Testis (tissue), 3 donors: Measurements from ENCODE around the gene WDR12. TPM values are rescaled to one million over a fixed set of nuclear protein-coding genes. Genes with fewer than 3 reads are reported as not detected.

Experiments used
- DNase-seq: peaks from one replicate; pipeline ENCODE4 v3.0.0-alpha.2; 2019
- H3K27ac ChIP-seq, 2 donors: fragments of 200-600 bp; sonication (generic); one replicate each; pipeline ENCODE4 v1.5.1; 2019
- H3K27me3 ChIP-seq: fragments of 200-600 bp; sonication (generic); one replicate; pipeline ENCODE4 v1.5.1; 2019
- H3K36me3 ChIP-seq: fragments of 200-600 bp; sonication (generic); one replicate; pipeline ENCODE4 v1.5.1; 2017; ENCODE audit warnings: low read depth; ENCODE audit errors: missing control alignments
- H3K4me1 ChIP-seq: fragments of 200-600 bp; sonication (generic); one replicate; pipeline ENCODE4 v1.5.1; 2019
- H3K4me3 ChIP-seq, 2 donors: fragments of 200-600 bp; sonication (generic); one replicate each; pipeline ENCODE4 v1.5.1; 2017 to 2019
- H3K9me3 ChIP-seq: fragments of 200-600 bp; sonication (generic); one replicate; pipeline ENCODE4 v1.5.1; 2017
- POLR2A ChIP-seq: fragments of 450-650 bp; IDR thresholded peaks from one replicate; pipeline ENCODE4 v1.6.1; 2017; ENCODE audit warnings: antibody characterized with exemption, mild to moderate bottlenecking, moderate library complexity
- WGBS, 2 donors: methylation state at CpG; one replicate each; pipeline ENCODE4 v1.1.5; 2018; 5-methylcytosine and 5-hydroxymethylcytosine counted together
- intact Hi-C: fragments of 100-400 bp; cut with DNase I; formaldehyde crosslinking; loops from one replicate; pipeline ENCODE4 v1.15.1; 2023; ENCODE audit warnings: low total_unique reads
- polyA plus RNA-seq: library from polyadenylated mRNA; stranded (reverse); fragments of 350-450 nt; fragmentation: Illumina TruSeq; extraction: RNeasy Lipid Tissue Mini Kit (QIAGEN cat#74804); gene quantifications from one replicate; pipeline ENCODE4 v1.2.3, GENCODE V29; 2014; ENCODE audit warnings: low read depth, low replicate concordance; ENCODE audit not compliant: insufficient read depth
- total RNA-seq, 2 donors: library from RNA; depleted of rRNA; stranded (reverse); fragments of >200 nt; gene quantifications; one replicate each; pipeline ENCODE4 v1.2.3, GENCODE V29; 2016
- TF ChIP-seq, protein P1 (sequence below), 3 experiments: fragments of 450-650 bp in 2 of 3; fragments of 200-600 bp in 1 of 3; sonication (generic) in 1 of 3; IDR thresholded peaks; one replicate each; pipeline ENCODE4 v1.5.1; 2016 to 2019; ENCODE audit warnings: antibody characterized with exemption in 3 of 3, mild to moderate bottlenecking in 2 of 3, moderate library complexity in 1 of 3

The WDR12 gene
- total and polyA plus RNA-seq, 3 donors from 2014 or later = 17.1 to 64.7 (median 17.2) TPM

DNA sequence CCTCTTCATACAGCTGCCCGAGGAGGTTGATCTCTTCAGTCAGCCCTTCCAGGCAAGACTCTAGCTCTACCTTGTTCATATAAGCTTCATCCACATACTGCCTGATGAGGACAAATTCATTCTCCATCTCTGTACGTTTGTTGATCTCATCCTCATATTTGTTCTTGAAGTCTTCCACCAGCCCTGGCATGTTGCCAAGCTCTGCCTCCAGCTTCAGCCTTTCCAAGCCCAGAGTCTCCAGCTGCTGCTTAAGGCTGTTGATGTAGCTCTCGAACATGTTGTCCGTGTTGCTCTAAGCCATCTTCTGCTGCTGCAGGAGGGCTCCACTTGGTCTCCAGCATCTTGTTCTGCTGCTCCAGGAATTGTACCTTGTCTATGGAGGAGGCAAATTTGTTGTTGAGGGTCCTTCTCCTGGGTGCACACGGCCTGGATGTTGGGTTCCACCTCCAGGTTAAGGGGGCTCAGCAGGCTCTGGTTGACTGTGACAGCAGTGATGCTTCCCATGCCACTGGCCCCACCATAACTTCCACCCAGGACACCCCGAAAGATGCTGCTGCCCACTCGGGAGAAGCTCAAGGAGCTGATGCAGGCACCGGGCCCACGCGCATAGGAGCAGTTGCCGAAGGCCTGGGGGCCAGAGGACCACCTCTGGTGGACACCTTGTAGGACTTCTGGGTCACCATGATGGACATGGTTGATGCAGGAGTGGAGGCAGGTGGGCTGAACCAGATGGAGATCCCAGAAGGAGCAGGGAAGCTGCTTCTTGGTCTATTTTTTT lies 70.2 kb downstream of the WDR12 start:
- TF ChIP-seq, protein P1, sequence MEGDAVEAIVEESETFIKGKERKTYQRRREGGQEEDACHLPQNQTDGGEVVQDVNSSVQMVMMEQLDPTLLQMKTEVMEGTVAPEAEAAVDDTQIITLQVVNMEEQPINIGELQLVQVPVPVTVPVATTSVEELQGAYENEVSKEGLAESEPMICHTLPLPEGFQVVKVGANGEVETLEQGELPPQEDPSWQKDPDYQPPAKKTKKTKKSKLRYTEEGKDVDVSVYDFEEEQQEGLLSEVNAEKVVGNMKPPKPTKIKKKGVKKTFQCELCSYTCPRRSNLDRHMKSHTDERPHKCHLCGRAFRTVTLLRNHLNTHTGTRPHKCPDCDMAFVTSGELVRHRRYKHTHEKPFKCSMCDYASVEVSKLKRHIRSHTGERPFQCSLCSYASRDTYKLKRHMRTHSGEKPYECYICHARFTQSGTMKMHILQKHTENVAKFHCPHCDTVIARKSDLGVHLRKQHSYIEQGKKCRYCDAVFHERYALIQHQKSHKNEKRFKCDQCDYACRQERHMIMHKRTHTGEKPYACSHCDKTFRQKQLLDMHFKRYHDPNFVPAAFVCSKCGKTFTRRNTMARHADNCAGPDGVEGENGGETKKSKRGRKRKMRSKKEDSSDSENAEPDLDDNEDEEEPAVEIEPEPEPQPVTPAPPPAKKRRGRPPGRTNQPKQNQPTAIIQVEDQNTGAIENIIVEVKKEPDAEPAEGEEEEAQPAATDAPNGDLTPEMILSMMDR (IDR thresholded peaks at IDR 0.05) = no peak
- no peak for TF ChIP-seq POLR2A

DNA sequence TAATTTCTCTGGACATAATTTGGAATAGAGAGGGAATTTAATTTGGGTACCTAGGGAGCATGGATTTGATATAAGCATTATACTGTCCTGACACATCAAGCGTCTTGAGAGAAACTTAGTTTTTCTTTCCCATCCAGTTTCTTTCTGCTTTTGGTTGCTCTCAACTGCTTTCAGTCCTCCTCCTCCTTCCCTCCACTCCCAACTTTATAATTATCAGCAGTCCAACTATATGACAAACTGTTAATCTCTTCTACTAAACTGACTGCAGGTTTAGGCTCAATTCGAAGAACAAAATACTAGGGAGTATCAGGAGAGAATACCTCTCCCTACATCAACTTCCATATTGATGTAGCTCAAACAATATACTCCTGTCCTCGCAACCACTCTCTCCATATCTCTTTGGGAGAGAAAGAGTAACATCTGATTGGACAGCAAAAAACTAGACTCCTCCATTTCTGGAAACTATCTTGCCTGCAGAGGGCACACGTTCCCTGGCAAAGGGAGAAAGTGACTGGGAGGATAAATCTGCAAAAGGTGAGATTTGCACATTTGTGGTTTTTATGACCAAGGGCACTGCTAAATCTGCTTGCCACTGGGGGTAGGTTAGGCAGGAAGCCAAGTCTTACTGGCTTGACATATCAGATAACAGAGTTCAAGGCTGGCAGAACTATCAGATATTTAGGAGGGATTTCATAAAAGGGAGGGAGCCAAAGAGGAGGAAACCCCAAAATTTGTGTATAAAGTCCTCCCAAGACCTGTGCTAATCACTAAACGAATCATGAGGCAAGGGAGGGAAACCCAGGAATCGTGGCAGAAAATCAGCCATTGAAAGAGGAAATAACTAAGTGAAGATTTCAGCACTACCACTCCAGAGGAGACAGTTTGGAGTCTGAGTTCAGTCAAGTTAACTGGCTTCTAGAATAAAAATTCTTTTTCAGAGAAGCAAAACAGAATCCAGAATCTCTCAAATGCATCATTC lies 79.9 kb downstream of the WDR12 start:
- Histone ChIP-seq H3K27me3 (no peaks in the 10 kb centered on the region), H3K9me3 (no peaks in the 10 kb centered on the region), H3K4me3 (no peak overlapping the region), H3K36me3 (no peaks in the 10 kb centered on the region), H3K27ac (no peak overlapping the region), H3K4me1 (no peaks in the 10 kb centered on the region)
- no peak for TF ChIP-seq POLR2A
- TF ChIP-seq, protein P1 (IDR thresholded peaks at IDR 0.05) = peak in 1 of 3 experiments; percentile 10
- DNase-seq = peak; percentile 28
- 50 to 60% methylated on average over 6 of the region's 6 CpGs for WGBS, 2 donors
- intact Hi-C loops = no loop called here

More for the DNA sequence above, 70.2 kb downstream of the WDR12 start:
- DNase-seq = no peak
- no peak overlapping the region for H3K27ac ChIP-seq
- intact Hi-C loops = no loop called here
- H3K4me3 ChIP-seq = no peak overlapping the region
- no peaks in the 10 kb centered on the region for H3K4me1 ChIP-seq
- H3K36me3 ChIP-seq = no peaks in the 10 kb centered on the region
- no peaks in the 10 kb centered on the region for H3K27me3 ChIP-seq
- 76 to 89% methylated on average over 8 to 11 of the region's 11 CpGs for WGBS, 2 donors
- no peaks in the 10 kb centered on the region for H3K9me3 ChIP-seq

DNA sequence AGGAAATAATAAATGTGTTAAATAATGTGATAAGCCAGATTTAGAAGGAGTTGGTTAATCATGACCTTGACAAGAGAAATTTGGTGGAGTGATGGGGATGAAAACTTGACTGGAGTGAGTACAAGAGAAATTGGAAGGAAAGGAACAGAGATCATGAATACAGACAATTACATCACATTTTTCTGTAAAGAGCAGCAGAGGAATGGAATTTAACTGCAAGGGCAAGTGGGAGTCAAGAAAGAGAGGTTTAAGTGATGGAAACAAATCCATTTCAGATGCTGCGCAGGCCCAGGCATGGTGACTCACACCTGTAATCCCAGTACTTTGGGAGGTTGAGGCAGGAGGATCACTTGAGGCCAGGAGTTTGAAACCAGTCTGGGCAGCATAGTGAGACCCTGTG lies 86.6 kb downstream of the WDR12 start:
- no peak overlapping the region for H3K4me3 ChIP-seq
- no peaks in the 10 kb centered on the region for H3K36me3 ChIP-seq
- no peaks in the 10 kb centered on the region for H3K27me3 ChIP-seq
- no peaks in the 10 kb centered on the region for H3K4me1 ChIP-seq
- intact Hi-C loops = no loop called here
- no peak for DNase-seq
- no peaks in the 10 kb centered on the region for H3K9me3 ChIP-seq
- no peak overlapping the region for H3K27ac ChIP-seq
- TF ChIP-seq, protein P1 (IDR thresholded peaks at IDR 0.05) = no peak
- no peak for TF ChIP-seq POLR2A
- WGBS, 2 donors = 92 to 95% methylated on average over 1 of the region's 1 CpG

Other genes with a start within 250 kb of the WDR12 start
- 10 to 100 TPM; 36.0 to 41.8 TPM for gene ICA1L, start 39.9 kb downstream of the WDR12 start, total RNA-seq
- 18.9 TPM for gene ICA1L, start 39.9 kb downstream of the WDR12 start, polyA plus RNA-seq
- 10 to 100 TPM; 24.2 to 37.9 TPM for gene CARF, start 602 bp upstream of the WDR12 start, total RNA-seq
- 43.8 TPM for gene CARF, start 602 bp upstream of the WDR12 start, polyA plus RNA-seq
- 10 to 100 TPM; 37.0 to 43.0 TPM for gene NBEAL1, start 103.2 kb upstream of the WDR12 start, total RNA-seq
- gene NBEAL1, start 103.2 kb upstream of the WDR12 start, polyA plus RNA-seq = 7.6 TPM